SK-N-MC (cell line): Measurements from ENCODE around the gene SVOP.

Experiments used
- EZH2 ChIP-seq: fragments of 200-600 bp; sonication (generic); IDR thresholded peaks from one replicate; pipeline ENCODE4 v1.6.1; 2017; ENCODE audit warnings: antibody characterized with exemption
- FOXP2 ChIP-seq: optimal IDR thresholded peaks from 2 replicates; pipeline ENCODE3; 2011; ENCODE audit warnings: mild to moderate bottlenecking, moderate library complexity; ENCODE audit not compliant: insufficient read depth; ENCODE audit errors: extremely low read length, control extremely low read depth
- POLR2AphosphoS5 ChIP-seq: IDR thresholded peaks from 2 replicates; pipeline ENCODE4 v1.6.1; 2012; ENCODE audit warnings: mild to moderate bottlenecking, low read depth, low read length, borderline replicate concordance

DNA sequence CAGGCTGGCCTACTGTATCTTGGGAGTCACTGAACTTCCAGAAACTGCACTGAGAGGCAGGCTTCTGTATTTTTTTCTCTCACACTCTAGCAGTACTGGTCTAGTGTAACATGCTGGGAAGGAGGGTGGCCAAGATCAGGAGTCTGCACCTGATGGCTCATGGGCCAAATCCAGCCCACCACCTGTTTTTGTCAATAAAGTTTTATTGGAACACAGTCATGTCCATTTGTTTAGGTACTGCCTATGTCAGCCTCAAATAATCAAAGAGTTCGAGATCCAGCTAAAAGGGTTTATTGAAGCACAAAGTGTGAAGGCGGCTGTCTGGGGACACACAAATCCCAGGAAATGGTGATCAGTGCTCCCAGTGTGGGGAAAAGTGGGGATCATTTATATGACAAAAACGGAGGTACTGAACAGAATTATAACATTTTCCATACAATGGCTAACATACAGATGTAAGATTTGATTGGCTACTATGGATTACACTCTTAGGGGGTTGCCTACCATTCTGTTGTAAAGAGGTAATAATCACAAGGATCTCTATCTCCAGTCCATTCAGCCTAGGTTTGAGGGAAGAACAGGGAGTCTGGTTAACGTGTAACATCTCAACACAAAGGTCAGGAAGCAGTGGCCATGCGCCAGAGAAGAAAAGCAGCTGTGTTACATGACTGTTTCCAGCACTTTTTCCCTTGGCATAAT is 44.4 kb upstream of the SVOP start:
- TF ChIP-seq EZH2 (no peak), POLR2AphosphoS5 (no peak), FOXP2 (no peak)
